Endothelial cell of umbilical vein (primary cell): ENCODE measurements around the gene KCNMA1.

Experiments
- MAX ChIP-seq: IDR thresholded peaks from 2 replicates; pipeline ENCODE4 v1.6.1; 2011; ENCODE audit not compliant: insufficient read depth, insufficient read length
- POLR2A ChIP-seq: IDR thresholded peaks from 2 replicates; pipeline ENCODE4 v1.6.1; 2012; ENCODE audit warnings: low read depth, mild to moderate bottlenecking, control low read depth, low read length

- TF ChIP-seq MAX (no peak), POLR2A (no peak)
These were observed 611.5 kb downstream of the KCNMA1 start for GRCh38 chr10:77026148-77026547.
